HG02943 (cell line): ENCODE measurements around the gene IL5RA.
A peak's percentile ranks its signal among the peaks of the same experiment; 100 is the strongest.

Experiments used
- ATAC-seq: cut with Tn5 transposase; IDR thresholded peaks from one replicate; pipeline ENCODE4 v1.9.1; 2021; ENCODE audit warnings: mild to moderate bottlenecking, low read depth, moderate library complexity; ENCODE audit not compliant: unreplicated experiment

IL5RA gene

GRCh38 chr3:3109407-3110298 lies 521 bp downstream of the IL5RA start:
- ATAC-seq: no peak

DNA sequence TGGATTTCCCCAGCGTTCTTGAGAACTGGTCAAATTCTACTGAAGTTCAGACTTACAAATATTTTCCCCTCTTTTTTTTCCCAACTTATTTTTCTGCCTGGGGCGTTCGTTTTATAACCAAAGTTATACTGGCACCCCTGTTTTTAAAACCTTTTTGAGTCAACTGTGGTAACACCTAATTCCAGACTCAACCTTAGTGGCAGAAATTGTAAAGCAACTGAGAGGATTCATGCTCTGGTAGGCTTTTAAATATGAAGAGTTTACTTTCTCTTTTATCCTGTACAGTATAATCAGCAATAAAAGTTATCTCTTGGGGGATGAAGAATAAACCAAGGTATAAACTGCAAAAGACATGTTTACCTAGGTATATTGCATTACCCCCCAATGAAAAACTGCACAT lies 2.3 kb downstream of the IL5RA start:
- no peak for ATAC-seq

DNA sequence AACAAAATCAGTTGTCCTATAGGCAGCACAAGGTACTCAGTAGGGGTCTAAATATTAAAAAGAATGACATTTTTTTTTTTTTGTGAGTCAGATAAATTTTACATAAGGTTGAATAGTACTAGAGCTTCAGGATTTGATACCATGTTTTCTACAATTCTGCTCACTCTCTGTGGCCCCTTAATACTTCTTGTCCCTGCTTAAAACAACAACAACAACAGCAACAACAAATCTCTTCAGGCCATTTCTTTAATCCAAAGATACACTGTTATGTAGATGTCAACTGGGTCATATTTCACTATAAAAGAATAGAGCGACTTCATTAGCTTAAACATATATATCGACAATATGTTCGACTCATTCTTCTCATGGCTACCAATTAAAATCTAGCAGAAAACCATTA lies 3.0 kb downstream of the IL5RA start:
- ATAC-seq: no peak

DNA sequence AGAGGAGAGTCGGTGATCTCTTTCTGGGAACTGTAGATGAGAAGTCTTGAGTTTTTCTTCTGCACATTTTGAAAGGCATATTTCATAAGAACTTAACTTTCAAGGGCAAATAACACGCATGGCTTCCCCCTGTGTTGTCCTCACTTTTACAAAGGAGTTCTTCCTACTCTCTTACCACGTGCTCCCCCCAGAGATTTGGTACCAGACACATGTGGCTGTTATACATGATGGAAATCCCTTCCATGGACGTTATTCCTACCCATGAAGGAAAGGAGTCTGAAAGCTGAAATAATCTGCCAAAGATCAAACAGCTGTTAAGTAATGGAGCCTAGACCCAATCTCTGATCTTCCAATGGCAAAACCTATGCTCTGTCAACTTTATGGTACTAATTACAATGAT lies 4.4 kb downstream of the IL5RA start:
- ATAC-seq: no peak

DNA sequence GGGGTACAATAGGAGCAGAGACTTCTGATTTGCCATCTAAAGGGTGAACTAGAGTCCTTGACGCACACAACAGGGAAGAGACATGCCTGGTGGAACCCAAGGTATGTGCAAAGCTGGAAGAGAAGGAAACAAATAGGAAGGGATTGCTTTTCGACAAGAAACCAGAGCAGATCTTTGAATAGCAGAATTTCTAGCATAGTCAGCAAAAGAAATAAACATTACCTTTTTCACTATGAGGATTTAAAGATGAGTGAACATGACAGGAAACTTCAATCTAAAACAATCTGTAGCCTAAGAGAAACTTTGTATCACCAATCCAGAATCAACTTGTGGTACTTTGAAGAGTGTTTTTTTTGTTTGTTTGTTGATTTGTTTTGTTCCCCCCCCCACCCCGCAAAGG lies 4.9 kb downstream of the IL5RA start:
- no peak for ATAC-seq

DNA sequence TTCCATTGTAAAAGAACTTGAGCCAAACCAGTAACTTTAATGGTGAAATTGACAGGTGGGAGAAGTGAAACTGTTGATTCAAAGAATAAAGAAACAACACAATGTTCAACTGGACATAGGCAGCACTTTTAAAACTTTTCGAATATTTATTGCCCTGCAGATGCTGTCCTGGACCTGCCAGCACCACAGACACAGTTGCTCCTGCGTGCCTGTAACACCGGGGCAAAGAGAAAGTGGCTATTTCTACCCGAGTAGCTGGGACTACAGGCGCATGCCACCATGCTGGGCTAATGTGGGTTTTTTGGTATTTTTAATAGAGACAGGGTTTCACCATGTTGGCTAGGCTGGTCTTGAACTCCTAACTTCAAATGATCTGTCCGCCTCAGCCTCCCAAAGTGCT lies 7.4 kb downstream of the IL5RA start:
- ATAC-seq: no peak

GRCh38 chr3:3101660-3102458 lies 8.3 kb downstream of the IL5RA start:
- ATAC-seq: no peak

- ATAC-seq: no peak
These were observed 12.2 kb downstream of the IL5RA start for GRCh38 chr3:3097958-3098357.

DNA sequence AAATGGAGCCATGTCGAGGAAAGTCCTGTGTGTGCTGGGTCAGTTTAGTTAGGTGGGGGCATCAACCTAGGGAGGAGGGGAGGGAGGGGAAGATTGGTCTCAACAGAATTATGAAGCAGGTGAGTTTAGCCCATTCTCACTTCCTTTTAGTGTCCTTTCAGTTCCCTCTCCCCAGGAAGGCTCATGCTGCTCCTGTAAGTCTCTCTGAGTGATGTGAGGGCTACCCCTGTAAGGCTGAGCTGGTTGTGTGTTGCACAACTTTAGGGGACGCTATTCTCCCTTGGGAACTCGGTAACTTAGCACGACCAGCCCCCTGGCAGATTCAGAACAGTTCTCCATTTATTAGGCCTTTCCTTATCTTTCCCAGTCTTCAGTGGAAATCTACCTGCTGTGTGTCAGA lies 21.2 kb downstream of the IL5RA start:
- peak; percentile 98 for ATAC-seq

GRCh38 chr3:3087716-3088465 lies 22.3 kb downstream of the IL5RA start:
- ATAC-seq: no peak

GRCh38 chr3:3087279-3087678 lies 22.9 kb downstream of the IL5RA start:
- ATAC-seq: no peak

DNA sequence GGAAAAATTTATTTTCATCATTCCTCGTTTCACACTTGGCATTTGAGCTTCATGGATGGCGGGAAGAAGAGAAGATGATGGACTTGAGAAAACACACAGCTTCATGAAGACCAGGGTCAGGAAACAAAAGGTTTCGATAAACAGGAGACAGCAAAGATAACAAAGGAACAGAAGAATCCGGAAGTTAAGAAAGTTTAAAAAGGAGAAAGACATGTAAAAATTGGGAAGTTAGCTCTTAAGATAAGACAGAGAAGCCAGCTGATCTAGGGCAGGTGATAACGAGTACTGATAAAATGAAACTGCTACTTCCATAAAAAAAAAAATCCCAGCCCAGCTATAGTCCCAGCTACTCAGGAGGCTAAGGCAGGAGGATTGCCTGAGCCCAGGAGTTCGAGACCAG lies 23.9 kb downstream of the IL5RA start:
- ATAC-seq: no peak

DNA sequence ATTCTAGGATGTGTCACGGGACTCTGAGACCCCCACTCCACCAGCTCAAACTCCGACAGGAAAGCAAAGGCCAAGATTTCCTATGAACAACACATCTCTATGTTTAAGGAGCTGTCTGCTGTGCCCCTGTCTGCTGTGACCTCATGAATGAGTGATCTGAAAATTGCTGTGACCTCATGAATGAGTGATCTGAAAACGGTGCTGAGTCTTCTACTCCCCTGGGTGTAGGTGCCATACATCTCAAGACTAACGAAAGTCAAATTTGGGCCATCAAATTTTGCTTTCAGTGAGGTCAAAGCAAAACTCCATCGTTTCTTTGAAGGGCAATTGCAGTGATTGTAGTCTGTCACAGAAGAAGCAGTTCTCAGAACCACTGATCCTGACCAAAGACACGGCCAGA lies 24.4 kb downstream of the IL5RA start:
- ATAC-seq: no peak

- ATAC-seq: no peak
These were observed 25.3 kb downstream of the IL5RA start for GRCh38 chr3:3084890-3085289.

DNA sequence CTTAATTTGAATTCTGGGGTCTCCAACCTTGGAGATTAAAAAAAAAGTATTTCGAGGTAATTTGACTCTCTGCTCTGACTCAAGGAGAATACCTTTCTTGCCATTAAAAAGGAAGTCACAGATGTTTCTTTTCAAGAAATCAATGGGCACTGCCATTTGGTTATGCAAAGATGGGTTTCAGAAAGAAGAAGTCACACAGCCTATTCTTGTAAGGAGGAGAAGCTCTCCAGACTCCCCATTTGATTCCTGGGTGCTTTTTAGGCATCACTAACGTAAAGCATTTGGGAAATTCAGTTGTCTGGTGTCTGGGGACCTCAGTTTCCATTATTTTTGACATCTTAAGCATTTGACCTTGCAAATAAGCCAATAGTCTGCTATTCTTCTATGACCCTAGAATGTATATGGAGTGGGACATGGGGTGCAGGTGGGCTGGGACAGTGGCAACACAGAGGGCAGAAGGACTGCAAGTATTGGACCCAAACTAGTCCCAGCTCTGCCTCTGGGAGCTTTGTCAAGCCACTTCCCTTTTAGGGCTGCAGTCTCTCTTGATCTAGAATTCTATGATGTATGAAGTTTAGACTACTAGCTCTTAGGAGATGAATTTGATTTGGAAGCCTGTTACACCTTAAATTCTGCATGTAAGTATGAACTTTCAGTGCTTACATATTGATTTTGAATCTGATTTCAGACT lies 27.8 kb downstream of the IL5RA start:
- ATAC-seq: peak; percentile 82

DNA sequence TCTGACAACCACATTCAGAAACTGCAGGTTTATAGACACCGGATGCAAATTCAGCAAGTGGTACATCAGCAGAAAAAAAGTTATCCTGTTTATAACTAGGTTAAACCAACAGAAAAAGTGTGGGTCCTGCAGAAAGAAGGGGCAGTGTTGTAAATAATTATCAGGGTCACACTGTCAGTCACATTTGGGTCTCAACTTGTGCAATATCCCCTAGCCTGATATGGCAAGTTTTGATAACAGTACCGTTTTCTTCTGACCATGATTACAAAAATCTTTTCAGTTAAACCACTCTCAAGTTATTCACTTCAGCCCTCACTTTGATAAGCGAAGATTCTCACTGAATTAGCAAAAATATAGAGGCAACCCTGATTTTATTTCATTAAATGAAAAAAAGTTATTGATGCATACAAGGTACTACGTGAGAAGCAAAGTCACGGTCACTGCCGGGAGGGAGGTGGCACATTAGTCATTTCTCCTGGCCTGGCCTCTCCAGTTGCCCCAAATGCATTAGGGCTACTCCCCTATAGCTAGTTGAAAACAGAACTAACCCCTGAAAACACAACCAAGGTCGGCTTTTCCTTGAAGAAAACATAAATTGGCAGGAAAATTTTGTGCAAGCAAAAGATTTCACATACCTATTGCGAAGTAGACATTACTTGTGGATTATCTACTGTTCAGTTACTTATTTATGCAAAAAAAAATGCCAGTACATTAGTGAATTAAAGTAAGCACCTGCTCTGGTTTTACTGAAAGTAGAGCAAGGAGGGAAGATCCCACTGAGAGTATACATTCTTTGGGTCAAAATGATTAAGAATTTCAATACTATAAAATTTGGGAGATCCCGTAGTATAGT lies 28.6 kb downstream of the IL5RA start:
- ATAC-seq: peak; percentile 46

GRCh38 chr3:3080309-3080708 lies 29.9 kb downstream of the IL5RA start:
- no peak for ATAC-seq

DNA sequence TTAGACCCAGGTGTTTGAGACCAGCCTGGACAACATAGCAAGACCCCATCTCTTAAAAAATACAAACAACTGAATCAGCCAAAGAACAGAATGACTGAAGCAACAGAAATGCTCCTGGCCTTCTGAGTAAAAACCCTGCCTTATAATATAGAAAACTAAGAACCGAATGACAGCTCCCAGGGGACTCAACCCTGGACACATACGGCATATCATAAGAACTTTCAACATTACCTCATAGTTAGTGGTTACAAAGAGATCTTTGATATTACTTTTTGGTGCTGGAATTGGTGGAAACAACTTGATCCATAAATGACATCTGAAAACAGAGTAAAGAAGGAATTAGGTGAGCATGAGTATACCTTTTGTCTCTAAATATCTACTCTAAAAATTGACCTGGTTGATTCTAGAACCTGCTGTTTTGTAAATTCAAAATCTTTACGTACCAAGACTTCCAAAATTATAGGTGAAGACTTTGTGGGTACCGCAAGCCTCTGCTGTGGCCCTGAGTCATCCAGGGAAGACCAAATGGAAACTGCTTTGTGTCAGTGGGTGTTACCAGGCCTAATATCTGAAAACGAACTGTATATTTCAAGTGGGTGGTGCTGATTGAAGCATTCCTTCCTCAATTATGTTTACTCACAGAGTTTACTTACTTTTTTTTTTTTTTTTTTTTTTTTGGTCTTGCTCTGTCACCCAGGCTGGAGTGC lies 35.5 kb downstream of the IL5RA start:
- no peak for ATAC-seq

DNA sequence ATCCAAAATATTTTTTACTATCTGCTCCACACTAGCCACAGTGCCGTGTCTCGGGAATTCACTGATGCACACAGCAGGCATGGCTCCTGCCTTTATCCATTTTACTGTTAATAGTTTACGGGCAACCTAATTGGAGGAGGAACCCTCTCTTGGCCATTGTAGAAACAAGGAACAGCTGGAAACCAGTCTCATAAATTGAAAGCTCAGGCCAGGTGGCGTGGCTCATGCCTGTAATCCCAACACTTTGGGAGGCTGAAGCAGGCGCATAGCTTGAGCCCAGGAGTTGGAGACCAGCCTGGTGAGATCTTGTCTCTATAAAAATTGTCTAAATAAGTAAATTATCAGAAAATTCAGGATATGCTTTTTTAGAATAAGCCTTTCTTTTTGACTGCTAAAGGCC lies 39.0 kb downstream of the IL5RA start:
- no peak for ATAC-seq
